Measurements from ENCODE around the gene WASHC3.

WASHC3 gene

GRCh38 chr12:102008615-102009126 lies 53.1 kb downstream of the WASHC3 start:
- H3K27me3 ChIP-seq (ENCODE audit: insufficient read depth, low read length, poor library complexity), result no peaks in the 10 kb centered on the region
- ATAC-seq (ENCODE audit: insufficient read depth, low read depth), result no peak
- no peak for DNase-seq
- no peaks in the 10 kb centered on the region for H3K9me3 ChIP-seq (ENCODE audit: insufficient read depth, low read length, severe bottlenecking)
- H3K4me3 ChIP-seq (ENCODE audit: low read depth in 1 of 2, low read length in 2 of 2), result no peak overlapping the region
- H2AFZ ChIP-seq (ENCODE audit: low read depth, low read length), result no peak overlapping the region
- no peaks in the 10 kb centered on the region for H3K79me2 ChIP-seq (ENCODE audit: insufficient read depth, low read length)
- H4K20me1 ChIP-seq (ENCODE audit: insufficient read depth, low read length), result no peaks in the 10 kb centered on the region
- TF ChIP-seq EZH2 (IDR thresholded peaks at IDR 0.05; ENCODE audit: borderline replicate concordance, low read depth, low read length, severe bottlenecking) (no peak), CTCF (IDR thresholded peaks at IDR 0.05; ENCODE audit: borderline replicate concordance, extremely low read depth, low read length, poor library complexity, severe bottlenecking) (no peak)
- H3K27ac ChIP-seq (ENCODE audit: low read length), result no peak overlapping the region
- no peak overlapping the region for H3K4me2 ChIP-seq (ENCODE audit: insufficient read depth, low read length)
- no peaks in the 10 kb centered on the region for H3K4me1 ChIP-seq (ENCODE audit: insufficient read depth, low read length)
- no peak overlapping the region for H3K9ac ChIP-seq (ENCODE audit: low read depth, low read length)
- no peaks in the 10 kb centered on the region; the same call in 1 of the 2 replicates for H3K36me3 ChIP-seq (ENCODE audit: insufficient read depth, low read length)

GRCh38 chr12:102005256-102005655 lies 56.5 kb downstream of the WASHC3 start:
- no peak for ATAC-seq (ENCODE audit: insufficient read depth, low read depth)

DNA sequence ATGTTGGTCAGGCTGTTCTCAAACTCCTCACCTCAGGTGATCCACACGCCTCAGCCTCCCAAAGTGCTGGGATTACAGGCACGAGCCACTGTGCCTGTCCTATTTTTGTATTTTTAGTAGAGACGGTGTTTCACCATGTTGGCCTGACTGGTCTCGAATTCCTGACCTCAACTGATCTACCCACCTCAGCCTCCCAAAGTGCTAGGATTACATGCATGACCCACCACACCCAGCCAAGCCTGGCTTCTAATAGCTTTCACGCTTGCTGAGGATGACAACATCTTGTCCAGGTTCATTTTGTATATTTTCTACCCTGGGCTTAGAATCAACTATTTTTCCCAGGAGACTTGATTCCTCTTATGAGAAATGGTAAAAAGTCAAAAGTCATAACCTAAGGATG lies 64.7 kb downstream of the WASHC3 start:
- ATAC-seq (ENCODE audit: insufficient read depth, low read depth), result no peak
- Histone ChIP-seq H3K9me3 (ENCODE audit: insufficient read depth, low read length, severe bottlenecking) (no peaks in the 10 kb centered on the region), H3K27ac (ENCODE audit: low read length) (no peak overlapping the region), H4K20me1 (ENCODE audit: insufficient read depth, low read length) (no peaks in the 10 kb centered on the region), H3K27me3 (ENCODE audit: insufficient read depth, low read length, poor library complexity) (no peaks in the 10 kb centered on the region), H3K9ac (ENCODE audit: low read depth, low read length) (no peak overlapping the region), H3K36me3 (ENCODE audit: insufficient read depth, low read length) (no peaks in the 10 kb centered on the region), H3K79me2 (ENCODE audit: insufficient read depth, low read length) (no peaks in the 10 kb centered on the region), H3K4me3 (ENCODE audit: low read depth in 1 of 2, low read length in 2 of 2) (no peak overlapping the region), H3K4me2 (ENCODE audit: insufficient read depth, low read length) (no peak overlapping the region), H3K4me1 (ENCODE audit: insufficient read depth, low read length) (no peaks in the 10 kb centered on the region), H2AFZ (ENCODE audit: low read depth, low read length) (no peak overlapping the region)
- no peak for DNase-seq
- TF ChIP-seq EZH2 (IDR thresholded peaks at IDR 0.05; ENCODE audit: borderline replicate concordance, low read depth, low read length, severe bottlenecking) (no peak), CTCF (IDR thresholded peaks at IDR 0.05; ENCODE audit: borderline replicate concordance, extremely low read depth, low read length, poor library complexity, severe bottlenecking) (no peak)

More at GRCh38 chr12:102005256-102005655, 56.5 kb downstream of the WASHC3 start:
- Histone ChIP-seq H3K36me3 (ENCODE audit: insufficient read depth, low read length) (no peaks in the 10 kb centered on the region), H3K27me3 (ENCODE audit: insufficient read depth, low read length, poor library complexity) (no peaks in the 10 kb centered on the region), H3K27ac (ENCODE audit: low read length) (no peak overlapping the region), H3K4me1 (ENCODE audit: insufficient read depth, low read length) (no peaks in the 10 kb centered on the region), H3K4me2 (ENCODE audit: insufficient read depth, low read length) (no peak overlapping the region), H3K79me2 (ENCODE audit: insufficient read depth, low read length) (no peaks in the 10 kb centered on the region), H3K4me3 (ENCODE audit: low read depth in 1 of 2, low read length in 2 of 2) (no peak overlapping the region), H3K9me3 (ENCODE audit: insufficient read depth, low read length, severe bottlenecking) (no peaks in the 10 kb centered on the region), H2AFZ (ENCODE audit: low read depth, low read length) (no peak overlapping the region), H4K20me1 (ENCODE audit: insufficient read depth, low read length) (no peaks in the 10 kb centered on the region), H3K9ac (ENCODE audit: low read depth, low read length) (no peak overlapping the region)
- no peak for DNase-seq
- TF ChIP-seq CTCF (IDR thresholded peaks at IDR 0.05; ENCODE audit: borderline replicate concordance, extremely low read depth, low read length, poor library complexity, severe bottlenecking), result no peak
- TF ChIP-seq EZH2 (IDR thresholded peaks at IDR 0.05; ENCODE audit: borderline replicate concordance, low read depth, low read length, severe bottlenecking), result no peak

- no peaks in the 10 kb centered on the region for H3K9me3 ChIP-seq (ENCODE audit: insufficient read depth, low read length, severe bottlenecking)
- no peak overlapping the region for H3K9ac ChIP-seq (ENCODE audit: low read depth, low read length)
- no peaks in the 10 kb centered on the region for H3K79me2 ChIP-seq (ENCODE audit: insufficient read depth, low read length)
- TF ChIP-seq CTCF (IDR thresholded peaks at IDR 0.05; ENCODE audit: borderline replicate concordance, extremely low read depth, low read length, poor library complexity, severe bottlenecking) (no peak), EZH2 (IDR thresholded peaks at IDR 0.05; ENCODE audit: borderline replicate concordance, low read depth, low read length, severe bottlenecking) (no peak)
- H3K4me3 ChIP-seq (ENCODE audit: low read depth in 1 of 2, low read length in 2 of 2), result no peak overlapping the region
- H3K27me3 ChIP-seq (ENCODE audit: insufficient read depth, low read length, poor library complexity), result no peaks in the 10 kb centered on the region
- no peak overlapping the region for H3K27ac ChIP-seq (ENCODE audit: low read length)
- no peak overlapping the region for H3K4me2 ChIP-seq (ENCODE audit: insufficient read depth, low read length)
- no peaks in the 10 kb centered on the region for H3K36me3 ChIP-seq (ENCODE audit: insufficient read depth, low read length)
- H2AFZ ChIP-seq (ENCODE audit: low read depth, low read length), result no peak overlapping the region
- no peaks in the 10 kb centered on the region for H4K20me1 ChIP-seq (ENCODE audit: insufficient read depth, low read length)
- ATAC-seq (ENCODE audit: insufficient read depth, low read depth) (no peak), DNase-seq (no peak)
- H3K4me1 ChIP-seq (ENCODE audit: insufficient read depth, low read length), result no peaks in the 10 kb centered on the region
Measured at GRCh38 chr12:101995684-101996083, 66.1 kb downstream of the WASHC3 start.

All from DND-41 (cell line).